ENCODE data around the gene ERN1. TPM values are rescaled to one million over a fixed set of nuclear protein-coding genes. Genes with fewer than 3 reads are reported as not detected.
"Not testable (repeated sequence)": the region's sequence is repeated elsewhere in the genome, so short reads cannot be mapped to it uniquely, and the experiment has no call there.

The ERN1 gene
- total RNA-seq, 1 donor from 2014 or later: 14.7 TPM

- DNase-seq (ENCODE audit: low read depth in 2 of 2): no peak
Measured at GRCh38 chr17:64032081-64032480, 97.9 kb downstream of the ERN1 start.

- DNase-seq (ENCODE audit: low read depth in 2 of 2): peak; percentile 78 to 79
Measured at GRCh38 chr17:64028874-64029464, 101.0 kb downstream of the ERN1 start.

GRCh38 chr17:64025732-64026294, 104.1 kb downstream of the ERN1 start:
- DNase-seq (ENCODE audit: low read depth in 2 of 2): peak; percentile 81 to 82

GRCh38 chr17:64024781-64025731, 104.9 kb downstream of the ERN1 start:
- DNase-seq (ENCODE audit: low read depth in 2 of 2): no peak

- DNase-seq (ENCODE audit: low read depth in 2 of 2): peak in 1 of 2 donors; percentile 66
Measured at GRCh38 chr17:64024215-64024654, 105.7 kb downstream of the ERN1 start.

GRCh38 chr17:64022611-64023063, 107.3 kb downstream of the ERN1 start:
- DNase-seq (ENCODE audit: low read depth in 2 of 2): no peak

- DNase-seq (ENCODE audit: low read depth in 2 of 2): peak; percentile 79 to 93
Measured at GRCh38 chr17:64020056-64020766, 109.7 kb downstream of the ERN1 start, which contains the start of gene ICAM2. Gene ICAM2 (minus strand): TSS chr17:64020633. CDS start chr17:64006691, 13,942 bp downstream.

- not testable (repeated sequence) for DNase-seq (ENCODE audit: low read depth in 2 of 2)
Measured at GRCh38 chr17:64019551-64019961, 110.4 kb downstream of the ERN1 start.

GRCh38 chr17:64017381-64017980, 112.5 kb downstream of the ERN1 start:
- no peak for DNase-seq (ENCODE audit: low read depth in 2 of 2)

- peak; percentile 50 to 60 for DNase-seq (ENCODE audit: low read depth in 2 of 2)
Measured at GRCh38 chr17:64016974-64017373, 113.0 kb downstream of the ERN1 start.

- DNase-seq (ENCODE audit: low read depth in 2 of 2): peak; percentile 58
Measured at GRCh38 chr17:64016231-64016784, 113.6 kb downstream of the ERN1 start.

GRCh38 chr17:64015447-64015846, 114.5 kb downstream of the ERN1 start:
- no peak for DNase-seq (ENCODE audit: low read depth in 2 of 2)

GRCh38 chr17:64009571-64010402, 120.2 kb downstream of the ERN1 start:
- peak; percentile 54 to 58 for DNase-seq (ENCODE audit: low read depth in 2 of 2)

- peak; percentile 62 to 83 for DNase-seq (ENCODE audit: low read depth in 2 of 2)
Measured at GRCh38 chr17:64008830-64009229, 121.1 kb downstream of the ERN1 start.

- no peak for DNase-seq (ENCODE audit: low read depth in 2 of 2)
Measured at GRCh38 chr17:64008346-64008745, 121.6 kb downstream of the ERN1 start.

GRCh38 chr17:64007838-64008282, 122.1 kb downstream of the ERN1 start:
- peak; percentile 48 to 72 for DNase-seq (ENCODE audit: low read depth in 2 of 2)

GRCh38 chr17:64007089-64007837, 122.7 kb downstream of the ERN1 start:
- DNase-seq (ENCODE audit: low read depth in 2 of 2): not testable (repeated sequence)

GRCh38 chr17:64006361-64007088, 123.4 kb downstream of the ERN1 start:
- DNase-seq (ENCODE audit: low read depth in 2 of 2): peak; percentile 91 to 96
